HUDEP-2 (cell line): ENCODE measurements around the gene UBASH3A.

ENCODE experiments used
- DNase-seq, 76 experiments: peaks; one replicate each; lab custom pipeline; 2025; ENCODE audit not compliant: unreplicated experiment in 76 of 76; lab: John Stamatoyannopoulos, UW

Gene UBASH3A

GRCh38 chr21:42373908-42374455 lies 29.7 kb upstream of the UBASH3A start:
- DNase-seq, result no peak

GRCh38 chr21:42374457-42374856 lies 29.2 kb upstream of the UBASH3A start:
- DNase-seq, result no peak

GRCh38 chr21:42374864-42375499 lies 28.7 kb upstream of the UBASH3A start:
- DNase-seq, result no peak

GRCh38 chr21:42375506-42375905 lies 28.2 kb upstream of the UBASH3A start:
- DNase-seq, result no peak

- no peak for DNase-seq
These were observed 27.8 kb upstream of the UBASH3A start for GRCh38 chr21:42375966-42376337.

GRCh38 chr21:42376338-42376982 lies 27.2 kb upstream of the UBASH3A start:
- peak in 1 of 76 experiments; percentile 17 for DNase-seq

GRCh38 chr21:42377211-42377950 lies 26.3 kb upstream of the UBASH3A start:
- DNase-seq, result no peak

GRCh38 chr21:42377951-42378340 lies 25.8 kb upstream of the UBASH3A start:
- DNase-seq, result no peak

GRCh38 chr21:42378418-42378817 lies 25.3 kb upstream of the UBASH3A start:
- no peak for DNase-seq

- DNase-seq, result no peak
These were observed 24.1 kb upstream of the UBASH3A start for GRCh38 chr21:42379426-42380215.

- DNase-seq, result peak in 39 of 76 experiments; percentile 3 to 62 (median 31)
These were observed 22.2 kb upstream of the UBASH3A start for GRCh38 chr21:42381347-42381984.

GRCh38 chr21:42382915-42383314 lies 20.8 kb upstream of the UBASH3A start:
- no peak for DNase-seq

GRCh38 chr21:42383331-42383730 lies 20.4 kb upstream of the UBASH3A start:
- DNase-seq, result no peak

- peak in 2 of 76 experiments; percentile 12 to 31 for DNase-seq
These were observed 19.4 kb upstream of the UBASH3A start for GRCh38 chr21:42384156-42384945.

GRCh38 chr21:42384989-42385388 lies 18.7 kb upstream of the UBASH3A start:
- no peak for DNase-seq

- no peak for DNase-seq
These were observed 18.1 kb upstream of the UBASH3A start for GRCh38 chr21:42385619-42386018.

- no peak for DNase-seq
These were observed 17.6 kb upstream of the UBASH3A start for GRCh38 chr21:42386034-42386591.

GRCh38 chr21:42387164-42387563 lies 16.5 kb upstream of the UBASH3A start:
- no peak for DNase-seq

- DNase-seq, result no peak
These were observed 15.8 kb upstream of the UBASH3A start for GRCh38 chr21:42387843-42388340.
